Lung microvascular endothelial cell (primary cell): ENCODE results near the gene IGFBP3. TPM values are rescaled to one million over a fixed set of nuclear protein-coding genes. Genes with fewer than 3 reads are reported as not detected.
A peak's percentile ranks its signal among the peaks of the same experiment; 100 is the strongest.

ENCODE experiments used
- DNase-seq, 2 donors: peaks; one replicate each; pipeline versions ENCODE4 v3.0.0 to v3.0.0-alpha.2; 2010; ENCODE audit warnings: low read depth in 2 of 2
- total RNA-seq: library from RNA; depleted of rRNA; stranded (reverse); fragments of >200 nt; gene quantifications from 2 replicates; pipeline ENCODE4 v1.2.1, GENCODE V29; 2014

Gene IGFBP3
- total RNA-seq, 1 donor from 2014 or later = 2.4 TPM

- peak; percentile 67 to 79 for DNase-seq
These were observed 2.2 kb upstream of the IGFBP3 start for GRCh38 chr7:45923290-45923689.

GRCh38 chr7:45922810-45923209, 1.7 kb upstream of the IGFBP3 start:
- no peak for DNase-seq

DNA sequence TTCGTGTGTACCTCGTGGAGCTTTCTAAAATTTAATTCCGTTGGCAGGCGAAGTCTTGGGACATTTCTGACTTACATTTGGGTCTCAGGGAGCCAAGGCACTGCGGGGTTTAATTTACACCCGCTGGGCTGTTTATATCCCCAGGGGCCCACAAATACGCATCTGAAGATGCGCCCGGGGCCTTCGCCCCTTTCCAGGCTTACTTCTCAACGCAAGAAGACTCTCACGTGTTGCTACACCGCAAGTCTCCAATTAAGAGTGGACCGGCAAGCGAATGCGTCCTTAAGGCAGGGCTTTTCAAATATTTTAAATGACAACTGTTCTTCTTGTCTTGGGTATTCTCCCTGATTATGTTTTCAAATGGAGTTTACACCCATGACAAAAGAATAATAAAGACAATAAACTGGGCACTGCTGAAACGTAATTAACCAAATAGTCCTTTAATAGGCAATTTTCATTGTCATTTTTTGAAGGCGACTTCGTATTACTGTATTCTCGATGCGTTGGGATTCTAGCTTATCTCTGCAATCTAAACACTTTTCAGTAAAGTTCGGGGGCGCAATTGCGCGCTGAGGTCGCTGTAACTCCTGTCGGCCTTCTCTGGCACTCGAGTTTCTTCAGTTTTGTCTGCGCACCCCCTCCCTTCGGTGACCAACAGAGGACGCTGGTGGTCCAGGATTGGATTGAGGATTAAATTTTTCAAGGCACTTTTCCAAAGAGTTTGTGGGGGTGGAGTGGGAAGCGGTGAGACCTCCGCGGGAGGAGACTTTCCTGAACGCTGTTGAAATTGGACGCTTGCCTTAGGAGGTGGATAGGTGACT, 837 bp upstream of the IGFBP3 start:
- DNase-seq = peak; percentile 45 to 67

- DNase-seq = peak in 1 of 2 donors; percentile 6
These were observed 268 bp upstream of the IGFBP3 start for GRCh38 chr7:45921381-45921698.

DNA sequence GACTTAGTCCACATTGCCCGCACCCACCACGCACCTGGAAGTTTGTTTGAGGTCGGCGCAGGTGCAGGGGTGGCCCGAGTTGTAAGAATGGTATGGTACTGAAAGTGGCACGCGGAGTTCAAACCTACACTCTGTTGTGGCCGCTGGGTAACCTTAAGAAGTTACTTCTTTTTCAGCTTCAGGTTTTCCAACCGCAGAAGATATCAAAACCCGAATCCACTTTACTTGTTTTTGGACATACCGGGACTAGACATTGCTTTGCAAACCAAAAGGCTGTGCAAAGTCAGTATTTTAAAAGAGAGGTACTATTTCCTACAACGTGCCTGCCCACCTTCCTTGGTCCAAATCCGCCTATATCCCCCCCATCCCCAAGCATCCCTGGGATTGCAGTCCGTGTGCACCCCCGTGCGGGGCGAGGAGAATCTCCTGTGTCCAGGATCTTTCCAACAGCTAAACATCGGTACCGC, 1.0 kb downstream of the IGFBP3 start:
- no peak for DNase-seq

- no peak for DNase-seq
These were observed 1.8 kb downstream of the IGFBP3 start for GRCh38 chr7:45919231-45919784.

- no peak for DNase-seq
These were observed 2.5 kb downstream of the IGFBP3 start for GRCh38 chr7:45918556-45918955.

DNA sequence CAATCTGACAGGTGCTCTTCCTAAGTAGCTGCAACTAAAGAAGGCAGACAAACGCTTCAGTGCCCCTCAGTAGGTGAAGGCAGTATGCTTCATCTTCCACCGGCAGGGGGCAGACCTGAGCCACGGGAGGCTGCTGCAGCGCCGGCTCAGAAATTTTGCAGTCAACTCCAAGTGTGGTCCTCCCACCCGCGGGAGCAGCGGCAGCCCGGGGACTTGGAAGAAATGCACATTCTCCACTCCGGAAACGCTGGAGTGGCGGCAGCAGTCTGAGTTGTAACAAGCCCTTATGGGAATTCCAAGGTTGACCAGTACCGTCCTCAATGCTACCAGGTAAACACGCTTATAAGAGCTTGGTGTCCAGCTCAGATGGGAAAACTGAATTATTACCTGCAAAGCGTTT, 3.4 kb downstream of the IGFBP3 start:
- DNase-seq = peak; percentile 63 to 66

GRCh38 chr7:45917064-45917463, 4.0 kb downstream of the IGFBP3 start:
- DNase-seq = no peak

DNA sequence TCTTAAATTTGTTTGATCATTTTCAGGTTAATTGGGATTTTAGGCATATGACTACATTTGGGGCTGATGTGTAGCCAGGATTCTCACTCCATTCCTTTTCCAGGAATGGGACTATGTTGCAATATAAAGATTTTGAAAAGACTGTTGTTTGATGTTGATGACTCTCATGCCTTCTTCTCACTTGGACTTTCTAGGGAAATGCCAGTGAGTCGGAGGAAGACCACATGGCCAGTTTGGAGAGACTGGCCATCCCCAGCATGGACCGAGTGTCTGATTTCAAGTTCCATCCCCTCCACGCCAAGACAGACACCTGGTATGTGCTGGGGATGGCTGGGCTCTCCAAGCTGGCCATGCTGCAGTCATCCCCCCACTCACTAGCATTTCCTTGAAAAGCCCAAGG, 5.5 kb downstream of the IGFBP3 start:
- DNase-seq = no peak

GRCh38 chr7:45914911-45915310, 6.2 kb downstream of the IGFBP3 start:
- DNase-seq = no peak

- DNase-seq = no peak
These were observed 8.1 kb downstream of the IGFBP3 start for GRCh38 chr7:45912972-45913371.

DNA sequence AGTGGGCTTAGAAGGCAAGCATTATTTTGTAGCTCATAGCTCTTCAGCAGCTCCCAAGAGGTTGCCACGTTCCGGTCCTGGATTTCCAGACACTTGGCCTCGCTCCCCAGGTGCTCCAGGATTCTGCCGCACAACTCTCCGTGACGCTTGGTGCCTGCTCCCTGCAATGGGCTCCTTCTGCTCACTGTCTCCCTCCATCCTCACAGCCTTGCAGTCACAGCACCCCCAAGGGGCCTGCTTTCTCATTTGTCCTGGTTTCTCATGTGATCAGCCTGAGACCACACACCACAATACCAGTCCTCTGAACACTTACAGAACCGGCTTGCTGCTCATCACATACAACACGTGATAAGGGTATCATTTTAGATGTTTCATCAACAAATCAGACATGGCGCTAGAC, 9.8 kb downstream of the IGFBP3 start:
- DNase-seq = no peak

DNA sequence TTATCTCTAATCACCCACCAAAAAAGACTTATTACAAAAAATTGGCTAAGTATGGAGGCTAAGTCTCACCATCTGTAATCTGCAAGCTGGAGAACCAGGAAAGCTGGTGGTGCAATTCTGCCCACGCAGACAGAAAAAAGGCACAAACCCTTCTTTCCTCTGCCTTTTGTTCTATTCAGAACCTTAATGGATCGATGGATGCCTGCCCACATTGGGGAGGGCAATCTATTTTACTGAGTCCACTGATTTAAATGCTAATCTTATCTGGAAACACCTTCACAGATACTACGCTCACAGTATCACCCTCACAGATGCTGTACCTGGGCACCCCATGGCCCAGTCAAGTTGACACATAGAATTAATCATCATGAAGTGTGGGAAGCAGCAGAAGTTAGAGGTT, 10.2 kb downstream of the IGFBP3 start:
- DNase-seq = no peak

DNA sequence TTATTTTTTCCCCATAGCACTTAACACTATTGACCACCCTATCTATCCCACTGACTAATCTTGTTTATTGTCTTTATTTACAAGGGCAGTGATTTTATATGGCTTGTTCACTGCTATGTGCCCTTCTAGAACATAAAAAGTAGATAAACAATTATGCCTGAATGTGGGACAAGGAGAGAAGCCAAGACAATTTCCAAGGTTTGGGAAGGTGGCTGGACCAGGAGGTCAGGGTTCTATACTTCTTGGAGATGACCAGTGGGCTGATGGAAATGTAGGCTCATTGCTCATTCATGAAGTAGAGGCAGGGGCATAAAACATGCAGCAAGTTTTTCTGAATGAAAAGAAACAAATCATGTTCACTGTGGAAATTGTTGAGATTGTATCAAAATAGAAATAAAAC, 11.5 kb downstream of the IGFBP3 start:
- DNase-seq = no peak

GRCh38 chr7:45902820-45903219, 18.3 kb downstream of the IGFBP3 start:
- no peak for DNase-seq

GRCh38 chr7:45901566-45901965, 19.5 kb downstream of the IGFBP3 start:
- DNase-seq = no peak

- no peak for DNase-seq
These were observed 22.9 kb downstream of the IGFBP3 start for GRCh38 chr7:45898222-45898621.

GRCh38 chr7:45897042-45897690, 23.9 kb downstream of the IGFBP3 start:
- no peak for DNase-seq

DNA sequence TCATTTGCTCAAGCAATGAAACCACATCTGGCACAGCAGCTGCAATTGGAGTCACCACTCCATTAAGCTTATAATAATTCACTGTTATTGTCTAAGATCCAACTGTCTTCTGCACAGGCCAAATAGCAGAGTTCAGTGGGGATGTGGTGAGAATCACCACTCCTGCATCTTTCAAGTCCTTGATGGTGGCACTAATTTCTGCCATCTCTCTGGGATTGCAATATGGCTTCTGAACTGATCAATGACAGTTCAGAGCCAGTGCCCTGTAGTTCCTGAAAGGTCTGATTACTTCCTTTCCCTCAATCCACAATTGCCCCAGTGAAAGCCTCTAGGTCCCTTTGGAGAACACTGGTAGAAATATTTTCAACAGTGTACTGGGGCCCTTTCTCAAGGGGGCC, 26.4 kb downstream of the IGFBP3 start:
- DNase-seq = no peak

- DNase-seq = no peak
These were observed 26.9 kb downstream of the IGFBP3 start for GRCh38 chr7:45893996-45894664.

- no peak for DNase-seq
These were observed 27.6 kb downstream of the IGFBP3 start for GRCh38 chr7:45893374-45893995.
